Measurements from ENCODE around the gene DNAH2. TPM values are rescaled to one million over a fixed set of nuclear protein-coding genes. Genes with fewer than 3 reads are reported as not detected.

Gene DNAH2
- total and polyA plus RNA-seq, 2 of the 13 experiments (the other 11 are each of a cell fraction or from before 2014, with no cell fraction given) = not detected

- TF ChIP-seq ZNF263 (CRISPR knock-in tag; IDR thresholded peaks at IDR 0.05) = peak; percentile 83
- no peak for TF ChIP-seq ETS1 (CRISPR knock-in tag; IDR thresholded peaks at IDR 0.05)
- no peak for TF ChIP-seq HHEX (CRISPR knock-in tag; IDR thresholded peaks at IDR 0.05)
- TF ChIP-seq ZNF350 (CRISPR knock-in tag; IDR thresholded peaks at IDR 0.05; ENCODE audit: borderline replicate concordance, low read depth) = peak; percentile 42; the same call in 1 of the 2 replicates
- TF ChIP-seq, protein P1, sequence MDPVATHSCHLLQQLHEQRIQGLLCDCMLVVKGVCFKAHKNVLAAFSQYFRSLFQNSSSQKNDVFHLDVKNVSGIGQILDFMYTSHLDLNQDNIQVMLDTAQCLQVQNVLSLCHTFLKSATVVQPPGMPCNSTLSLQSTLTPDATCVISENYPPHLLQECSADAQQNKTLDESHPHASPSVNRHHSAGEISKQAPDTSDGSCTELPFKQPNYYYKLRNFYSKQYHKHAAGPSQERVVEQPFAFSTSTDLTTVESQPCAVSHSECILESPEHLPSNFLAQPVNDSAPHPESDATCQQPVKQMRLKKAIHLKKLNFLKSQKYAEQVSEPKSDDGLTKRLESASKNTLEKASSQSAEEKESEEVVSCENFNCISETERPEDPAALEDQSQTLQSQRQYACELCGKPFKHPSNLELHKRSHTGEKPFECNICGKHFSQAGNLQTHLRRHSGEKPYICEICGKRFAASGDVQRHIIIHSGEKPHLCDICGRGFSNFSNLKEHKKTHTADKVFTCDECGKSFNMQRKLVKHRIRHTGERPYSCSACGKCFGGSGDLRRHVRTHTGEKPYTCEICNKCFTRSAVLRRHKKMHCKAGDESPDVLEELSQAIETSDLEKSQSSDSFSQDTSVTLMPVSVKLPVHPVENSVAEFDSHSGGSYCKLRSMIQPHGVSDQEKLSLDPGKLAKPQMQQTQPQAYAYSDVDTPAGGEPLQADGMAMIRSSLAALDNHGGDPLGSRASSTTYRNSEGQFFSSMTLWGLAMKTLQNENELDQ (CRISPR knock-in tag; IDR thresholded peaks at IDR 0.05; ENCODE audit: borderline replicate concordance) = no peak
- peak; percentile 72 for TF ChIP-seq PRDM10 (CRISPR knock-in tag; IDR thresholded peaks at IDR 0.05; ENCODE audit: low read depth)
- TF ChIP-seq SALL1 (CRISPR knock-in tag; IDR thresholded peaks at IDR 0.05) = no peak
- 0 out of 2 replicates have a peak, but pooled peaks have one; percentile 60 for TF ChIP-seq NFKBIZ (CRISPR knock-in tag; IDR thresholded peaks at IDR 0.05)
- TF ChIP-seq SUZ12 (IDR thresholded peaks at IDR 0.05; ENCODE audit: low read depth, low read length) = no peak
- TF ChIP-seq FOXC1 (CRISPR knock-in tag; IDR thresholded peaks at IDR 0.05; ENCODE audit: borderline replicate concordance) = 0 out of 2 replicates have a peak, but pooled peaks have one; percentile 14
- no peak for TF ChIP-seq ZNF20 (CRISPR knock-in tag; IDR thresholded peaks at IDR 0.05)
- 0 out of 2 replicates have a peak, but pooled peaks have one; percentile 34 for TF ChIP-seq PCBP1 (IDR thresholded peaks at IDR 0.05; ENCODE audit: borderline replicate concordance, low read depth, low read length)
- TF ChIP-seq ZBTB38 (CRISPR knock-in tag; IDR thresholded peaks at IDR 0.05) = no peak
- no peak for TF ChIP-seq EP300 (IDR thresholded peaks at IDR 0.05; ENCODE audit: low read depth in 2 of 2, low read length in 2 of 2)
- TF ChIP-seq EP300 (CRISPR knock-in tag; IDR thresholded peaks at IDR 0.05; ENCODE audit: borderline replicate concordance) = peak; percentile 79
- no peak for TF ChIP-seq ZNF605 (CRISPR knock-in tag; IDR thresholded peaks at IDR 0.05)
- TF ChIP-seq ARHGAP35 (CRISPR knock-in tag; IDR thresholded peaks at IDR 0.05; ENCODE audit: borderline replicate concordance) = no peak
- peak; percentile 20; the same call in 1 of the 2 replicates for TF ChIP-seq MAZ (IDR thresholded peaks at IDR 0.05; ENCODE audit: borderline replicate concordance, low read depth, low read length)
- peak; percentile 75 for TF ChIP-seq MAZ (CRISPR knock-in tag; IDR thresholded peaks at IDR 0.05; ENCODE audit: low read depth)
- no peak for TF ChIP-seq CBX5 (CRISPR knock-in tag; IDR thresholded peaks at IDR 0.05; ENCODE audit: borderline replicate concordance)
- TF ChIP-seq KAT8 (CRISPR knock-in tag; IDR thresholded peaks at IDR 0.05) = no peak
- 0 out of 2 replicates have a peak, but pooled peaks have one; percentile 15 for TF ChIP-seq EED (CRISPR knock-in tag; IDR thresholded peaks at IDR 0.05)
Measured at GRCh38 chr17:7838090-7839075, 120.8 kb downstream of the DNAH2 start (continued).
